Measurements from ENCODE around the gene ZNF440.
"Not testable (repeated sequence)": the region's sequence is repeated elsewhere in the genome, so short reads cannot be mapped to it uniquely, and the experiment has no call there.

ZNF440 gene

DNA sequence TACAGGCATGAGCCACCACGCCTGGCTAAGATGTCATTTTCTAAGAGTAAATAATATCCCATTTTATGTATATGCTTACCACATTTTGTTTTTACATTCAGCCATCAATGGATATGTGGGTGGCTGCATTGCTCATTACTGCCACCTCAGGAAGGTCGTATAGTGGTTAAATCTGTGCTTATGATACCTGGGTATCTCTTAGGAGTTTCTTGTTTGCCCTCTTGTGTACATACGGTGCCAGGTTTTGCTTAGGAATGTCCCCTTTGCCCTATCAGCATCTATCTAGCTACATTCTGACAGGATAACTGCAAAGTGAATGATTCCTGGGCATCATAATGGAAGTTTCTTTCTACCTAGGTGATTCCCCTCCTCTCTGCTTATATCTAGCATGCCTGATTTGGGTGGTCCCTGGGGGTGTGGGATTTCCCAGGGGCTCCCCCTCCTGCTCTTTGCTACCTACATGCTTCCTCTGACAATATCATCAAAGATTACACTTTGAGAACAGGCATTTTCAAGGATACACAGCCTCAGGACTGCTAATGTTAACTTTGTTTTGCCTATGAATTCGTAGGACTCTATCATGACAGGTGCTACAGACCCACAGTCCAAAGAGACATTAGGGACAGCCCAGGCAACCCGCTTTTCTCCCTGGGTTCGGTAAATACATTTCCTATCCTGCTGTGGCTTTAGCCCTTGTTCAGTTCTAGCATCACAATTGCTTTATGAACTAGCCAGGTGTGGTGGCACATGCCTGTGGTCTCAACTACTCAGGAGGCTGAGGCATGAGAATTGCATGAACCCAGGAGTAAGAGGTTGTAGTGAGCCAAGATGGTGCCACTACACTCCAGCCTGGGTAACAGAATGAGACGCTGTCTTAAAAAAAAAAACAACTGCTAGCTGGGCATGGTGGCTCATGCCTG is 15.1 kb downstream of the ZNF440 start:
- not testable (repeated sequence) for DNase-seq

DNA sequence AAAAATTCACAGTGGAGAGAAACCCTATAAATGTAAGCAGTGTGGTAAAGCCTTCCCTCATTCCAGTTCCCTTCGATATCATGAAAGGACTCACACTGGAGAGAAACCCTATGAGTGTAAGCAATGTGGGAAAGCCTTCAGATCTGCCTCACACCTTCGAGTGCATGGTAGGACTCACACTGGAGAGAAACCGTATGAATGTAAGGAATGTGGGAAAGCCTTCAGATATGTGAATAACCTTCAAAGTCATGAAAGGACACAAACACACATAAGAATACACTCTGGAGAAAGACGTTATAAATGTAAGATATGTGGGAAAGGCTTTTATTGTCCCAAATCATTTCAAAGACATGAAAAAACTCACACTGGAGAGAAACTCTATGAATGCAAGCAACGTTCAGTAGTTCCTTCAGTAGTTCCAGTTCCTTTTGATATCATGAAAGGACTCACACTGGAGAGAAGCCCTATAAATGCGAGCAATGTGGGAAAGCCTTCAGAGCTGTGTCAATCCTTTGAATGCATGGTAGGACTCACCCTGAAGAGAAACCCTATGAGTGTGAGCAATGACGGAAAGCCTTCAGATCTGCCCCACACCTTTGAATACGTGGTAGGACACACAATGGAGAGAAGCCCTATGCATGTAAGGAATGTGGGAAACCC is 18.3 kb downstream of the ZNF440 start:
- DNase-seq, result no peak

DNA sequence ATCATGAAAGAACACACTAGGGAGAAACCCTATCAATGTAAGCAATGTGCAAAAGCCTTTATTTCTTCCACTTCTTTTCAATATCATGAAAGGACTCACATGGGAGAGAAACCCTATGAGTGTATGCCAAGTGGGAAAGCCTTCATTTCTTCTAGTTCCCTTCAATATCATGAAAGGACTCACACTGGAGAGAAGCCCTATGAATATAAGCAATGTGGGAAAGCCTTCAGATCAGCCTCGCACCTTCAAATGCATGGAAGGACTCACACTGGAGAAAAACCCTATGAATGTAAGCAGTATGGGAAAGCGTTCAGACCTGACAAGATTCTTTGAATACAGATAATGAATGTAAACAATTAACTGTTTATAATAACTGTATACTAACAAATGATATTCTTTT is 19.5 kb downstream of the ZNF440 start:
- no peak for DNase-seq

DNA sequence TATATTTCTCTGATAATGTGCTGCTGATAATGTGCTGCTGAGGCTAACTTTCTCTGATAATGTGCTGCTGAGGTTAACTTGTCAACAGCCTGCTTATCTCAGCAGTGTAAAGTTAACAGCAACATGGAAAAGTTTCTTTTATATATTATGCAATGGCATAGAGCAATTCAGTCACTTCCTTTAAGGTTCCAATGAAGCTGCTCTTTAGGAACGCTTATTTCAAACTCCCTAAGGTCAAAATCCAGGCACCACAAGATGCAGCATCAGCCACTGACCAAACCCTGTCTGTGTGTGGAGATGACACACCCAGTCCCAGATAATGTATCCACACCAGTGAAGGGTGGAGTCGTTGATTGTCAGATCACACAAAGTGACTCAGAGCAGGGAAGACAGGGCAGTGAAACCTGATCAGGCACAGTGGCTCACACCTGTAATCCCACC is 21.6 kb downstream of the ZNF440 start:
- not testable (repeated sequence) for DNase-seq

DNA sequence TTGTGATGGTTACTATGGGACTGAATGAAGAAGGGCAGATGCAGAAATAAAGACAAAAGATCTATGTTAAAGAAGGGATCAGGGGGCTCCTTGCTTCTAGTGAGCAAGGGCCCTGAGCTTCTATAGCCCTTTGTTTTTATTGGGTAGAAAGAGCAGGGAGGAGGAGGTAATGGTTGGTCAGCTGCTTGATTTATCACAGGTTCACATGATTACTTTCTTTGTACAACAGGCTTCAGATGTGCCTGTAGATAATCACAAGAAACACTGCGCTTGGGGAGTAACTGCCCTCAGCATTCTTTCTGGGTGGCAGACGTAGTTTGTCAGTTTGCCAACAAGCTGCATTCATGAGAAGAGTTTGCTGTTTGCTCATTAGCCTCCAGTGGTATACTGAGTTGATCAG is 29.6 kb downstream of the ZNF440 start:
- no peak for DNase-seq

DNA sequence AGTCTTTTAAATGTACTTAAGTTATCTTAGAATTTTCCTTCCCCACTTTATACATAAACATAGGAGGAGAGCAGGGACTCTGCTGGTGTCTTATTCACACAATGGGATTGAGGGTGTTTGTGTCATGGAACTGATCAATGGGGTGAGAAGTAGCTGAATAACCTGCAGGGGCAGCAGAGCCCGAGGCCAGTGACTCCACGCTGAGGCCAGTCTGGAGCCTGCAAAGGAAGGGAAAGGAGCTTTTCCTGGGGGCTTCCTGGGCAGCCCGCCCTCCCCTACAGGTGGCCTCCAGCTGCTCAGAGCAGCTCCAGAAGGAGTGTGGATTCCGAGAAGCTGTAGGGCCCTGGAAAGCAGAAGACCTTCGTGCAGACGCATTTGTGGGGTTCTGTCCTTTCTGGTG is 33.5 kb downstream of the ZNF440 start:
- DNase-seq, result not testable (repeated sequence)

DNA sequence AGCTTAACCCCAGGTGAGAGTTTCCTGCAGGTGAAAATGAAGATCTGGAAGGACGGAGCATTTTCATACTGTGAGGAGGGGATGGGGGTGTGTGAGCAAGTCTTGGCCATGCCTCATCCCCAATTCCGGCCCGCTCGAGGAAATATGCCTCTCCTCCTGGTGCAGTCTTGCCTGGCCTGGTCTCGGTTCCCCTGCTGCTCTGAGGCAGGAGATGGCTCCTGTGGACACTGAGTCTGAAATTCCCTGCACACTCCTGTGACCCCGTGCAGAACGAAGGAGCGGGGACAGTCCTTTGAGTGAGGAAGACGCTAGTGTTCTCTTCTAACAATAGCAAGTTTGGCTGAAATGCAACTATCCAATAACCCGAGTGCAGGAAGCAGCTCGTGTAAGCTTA is 34.1 kb downstream of the ZNF440 start:
- no peak for DNase-seq

DNA sequence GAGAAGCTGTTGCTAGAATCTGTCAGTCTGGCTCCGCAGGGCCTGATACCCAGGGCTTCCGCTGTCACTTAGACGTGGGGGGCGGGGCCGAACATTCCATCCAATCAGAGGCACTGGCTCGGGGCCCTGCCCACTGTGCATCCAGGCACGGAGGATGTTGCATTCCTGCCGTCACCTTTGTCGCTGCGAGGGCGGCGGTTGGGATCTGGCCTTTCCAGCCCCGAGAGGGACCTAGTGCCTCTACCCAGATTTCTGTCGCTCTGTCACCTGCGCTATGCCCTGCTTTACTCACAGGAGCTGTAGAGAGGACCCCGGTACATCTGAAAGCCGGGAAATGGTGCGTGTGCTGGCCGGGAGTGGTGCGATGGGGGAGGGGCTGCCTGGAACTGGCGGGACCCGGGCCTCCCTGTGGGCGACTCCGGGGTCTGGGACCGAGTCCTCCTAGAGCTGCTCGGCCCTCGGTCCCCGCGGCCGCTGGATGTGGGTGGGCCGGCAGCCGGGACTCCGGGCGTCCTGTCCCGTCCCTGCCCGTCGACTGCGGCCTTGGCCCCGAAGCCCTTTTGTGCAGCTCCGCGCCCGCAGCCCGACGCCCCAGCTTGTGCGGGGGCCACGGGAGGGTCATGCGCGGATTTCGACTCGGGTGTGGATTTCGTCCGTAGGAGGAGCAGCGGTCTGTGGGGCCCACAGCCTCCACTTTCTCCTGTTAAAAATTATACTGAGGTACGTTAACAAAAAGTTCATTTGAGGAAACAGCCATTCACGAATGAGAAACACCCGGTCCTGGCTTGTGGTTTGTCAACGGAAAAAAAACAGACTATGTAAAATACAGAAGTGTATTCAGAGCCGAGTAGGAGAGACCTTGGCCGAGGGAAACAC is 34.8 kb downstream of the ZNF440 start, which contains the start of gene ZNF439:
TSS of gene ZNF439 (plus strand) at position 133 of the 876 bp plus-strand sequence. CDS start at position 275, 142 bp downstream.
- DNase-seq, result no peak

DNA sequence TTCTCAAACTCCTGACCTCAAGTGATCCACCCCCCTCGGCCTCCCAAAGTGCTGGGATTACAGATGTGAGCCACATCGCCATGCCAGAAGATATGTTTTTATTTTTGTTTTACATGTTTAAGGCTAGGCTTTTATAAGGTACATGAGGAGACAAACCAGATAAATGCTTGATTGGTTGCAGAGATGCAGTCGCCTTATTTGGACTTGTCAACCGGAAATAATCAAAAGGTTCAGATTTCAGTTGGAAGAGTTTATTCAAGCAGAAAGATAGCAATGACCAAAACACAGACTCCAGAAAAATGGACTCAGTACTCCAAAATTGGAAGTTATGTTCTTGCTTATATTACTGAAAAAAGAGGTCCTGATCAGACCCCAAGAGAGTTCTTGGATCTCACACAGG is 36.2 kb downstream of the ZNF440 start:
- DNase-seq, result not testable (repeated sequence)

DNA sequence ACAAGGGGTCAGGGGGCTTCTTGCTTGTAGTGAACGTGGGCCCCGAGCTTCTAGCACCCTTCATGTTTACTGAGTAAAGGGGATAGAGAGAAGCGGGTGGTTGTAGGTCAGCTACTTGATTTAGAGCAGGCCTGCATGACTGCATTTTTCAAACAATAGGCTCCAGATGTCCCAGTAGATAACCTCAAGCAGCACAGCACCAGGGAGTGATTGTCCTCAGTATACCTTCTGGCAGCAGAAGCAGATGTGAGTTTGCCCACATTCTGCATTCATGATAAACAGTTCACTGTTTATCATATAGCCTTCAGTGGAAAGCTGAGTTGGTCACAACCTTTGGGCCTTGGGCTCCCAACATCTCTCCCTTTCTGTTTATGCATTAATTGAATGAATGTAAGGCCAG is 39.3 kb downstream of the ZNF440 start:
- no peak for DNase-seq

DNA sequence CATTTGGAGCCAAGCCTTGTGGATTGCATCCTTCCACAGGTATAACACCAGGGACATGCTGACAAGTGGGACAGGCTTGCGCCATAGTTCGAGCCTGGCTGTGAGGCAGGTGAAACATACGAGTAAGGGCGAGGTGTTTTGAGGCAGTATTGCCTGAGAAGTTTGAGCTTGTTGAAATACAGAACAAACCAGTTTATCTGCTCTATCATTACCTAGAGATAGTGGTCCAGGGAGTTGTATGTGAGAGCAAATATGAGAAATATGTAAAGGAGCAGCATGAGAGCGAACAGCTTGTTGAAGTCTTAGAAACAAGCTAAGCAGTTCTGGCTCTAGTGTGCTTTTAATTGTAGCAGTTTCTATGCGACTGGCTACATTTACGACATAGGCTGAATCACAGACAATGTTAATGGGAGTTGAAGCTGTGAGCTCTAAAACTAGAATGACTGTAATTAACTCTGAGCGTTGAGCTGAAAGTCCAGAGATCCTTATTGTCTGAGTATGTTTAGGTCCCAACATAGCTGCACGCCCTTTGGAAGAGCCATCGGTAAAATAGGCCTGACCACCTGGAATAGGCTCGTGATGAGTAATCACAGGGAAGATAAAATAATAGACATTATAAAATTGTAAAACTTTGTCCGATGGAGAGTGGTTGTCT is 42.6 kb downstream of the ZNF440 start:
- DNase-seq, result no peak

DNA sequence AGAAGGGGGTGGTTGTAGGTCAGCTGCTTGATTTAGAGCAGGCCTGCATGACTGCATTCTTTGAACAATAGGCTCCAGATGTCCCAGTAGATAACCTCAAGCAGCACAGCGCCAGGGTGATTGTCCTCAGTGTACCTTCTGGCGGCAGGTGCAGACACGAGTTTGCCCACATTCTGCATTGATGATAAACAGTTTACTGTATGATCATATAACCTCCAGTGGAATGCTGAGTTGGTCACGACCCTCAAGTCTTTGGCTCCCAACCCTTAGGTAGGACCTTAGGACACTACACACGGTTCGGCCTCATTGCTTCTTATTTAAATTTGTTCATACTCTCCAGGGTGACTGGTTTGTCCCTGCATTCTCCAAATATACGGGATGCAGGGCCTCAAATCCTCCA is 46.6 kb downstream of the ZNF440 start:
- no peak for DNase-seq

DNA sequence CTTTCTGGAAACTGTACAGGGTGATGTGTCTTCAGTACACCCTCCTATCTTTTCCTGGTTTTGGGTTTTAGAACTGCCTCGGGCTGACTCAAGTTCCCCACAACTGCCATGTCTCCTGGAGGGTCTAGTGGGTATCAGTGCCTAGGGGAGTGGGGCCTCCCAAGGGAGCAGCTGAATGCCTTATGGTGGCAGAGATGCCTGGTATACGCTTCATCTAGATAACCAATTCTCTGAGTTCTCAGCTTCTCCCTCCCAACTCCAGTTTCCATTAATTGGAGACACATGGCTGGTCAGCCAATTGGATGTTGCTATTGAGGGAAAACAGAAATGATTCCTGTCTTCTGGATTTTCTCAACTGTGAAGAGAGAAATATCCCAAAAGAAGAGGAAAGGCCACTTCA is 47.2 kb downstream of the ZNF440 start:
- DNase-seq, result no peak

DNA sequence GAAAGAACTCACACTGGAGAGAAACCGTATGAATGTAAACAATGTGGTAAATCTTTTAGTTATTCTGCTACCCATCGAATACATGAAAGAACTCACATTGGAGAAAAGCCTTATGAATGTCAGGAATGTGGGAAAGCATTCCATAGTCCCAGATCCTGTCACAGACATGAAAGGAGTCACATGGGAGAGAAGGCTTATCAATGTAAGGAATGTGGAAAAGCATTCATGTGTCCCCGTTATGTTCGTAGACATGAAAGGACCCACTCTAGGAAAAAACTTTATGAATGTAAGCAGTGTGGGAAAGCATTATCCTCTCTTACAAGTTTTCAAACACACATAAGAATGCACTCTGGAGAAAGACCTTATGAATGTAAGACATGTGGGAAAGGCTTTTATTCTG is 53.7 kb downstream of the ZNF440 start:
- not testable (repeated sequence) for DNase-seq

DNA sequence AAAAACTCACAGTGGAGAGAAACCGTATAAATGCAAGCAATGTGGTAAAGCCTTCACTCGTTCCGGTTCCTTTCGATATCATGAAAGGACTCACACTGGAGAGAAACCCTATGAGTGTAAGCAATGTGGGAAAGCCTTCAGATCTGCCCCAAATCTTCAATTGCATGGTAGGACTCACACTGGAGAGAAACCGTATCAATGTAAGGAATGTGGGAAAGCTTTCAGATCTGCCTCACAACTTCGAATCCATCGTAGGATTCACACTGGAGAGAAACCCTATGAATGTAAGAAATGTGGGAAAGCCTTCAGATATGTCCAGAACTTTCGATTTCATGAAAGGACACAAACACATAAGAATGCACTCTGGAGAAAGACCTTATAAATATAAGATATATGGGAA is 54.1 kb downstream of the ZNF440 start:
- DNase-seq, result no peak

DNA sequence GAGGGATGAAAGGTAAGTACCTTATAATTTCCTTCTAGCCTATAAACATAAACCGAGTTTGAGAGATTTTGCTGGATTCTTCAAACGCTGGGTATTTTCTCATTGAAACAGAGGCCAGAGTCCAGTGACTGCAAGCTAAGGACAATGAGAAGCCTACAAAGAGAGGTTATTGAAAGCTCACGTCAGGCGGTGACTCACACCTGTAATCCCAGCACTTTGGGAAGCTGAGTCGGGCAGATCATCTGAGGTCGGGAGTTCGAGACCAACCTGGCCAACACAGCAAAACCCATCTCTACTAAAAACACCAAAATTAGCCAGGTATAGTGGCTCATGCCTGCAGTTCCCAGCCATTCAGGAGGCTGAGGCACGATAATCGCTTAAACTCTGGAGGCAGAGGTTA is 58.6 kb downstream of the ZNF440 start:
- DNase-seq, result no peak

DNA sequence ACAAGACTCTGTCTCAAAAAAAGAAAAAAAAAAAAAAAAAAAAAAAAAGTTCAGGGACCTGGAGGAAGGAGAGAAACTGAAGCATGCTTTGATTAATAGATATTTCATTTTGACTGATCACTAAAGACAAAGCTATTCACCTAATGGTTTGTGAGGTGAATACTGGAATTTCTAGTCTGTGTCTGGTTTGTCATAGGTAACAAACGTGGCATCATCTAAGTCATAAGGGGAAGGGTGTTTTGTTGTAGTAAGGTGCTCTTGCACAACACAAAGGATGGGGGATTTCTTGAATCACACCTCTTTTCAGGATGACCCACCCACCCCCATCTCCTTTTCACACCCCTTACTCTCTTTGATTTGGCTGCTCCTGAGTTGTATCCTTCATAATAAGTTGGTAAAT is 59.7 kb downstream of the ZNF440 start:
- DNase-seq, result no peak

DNA sequence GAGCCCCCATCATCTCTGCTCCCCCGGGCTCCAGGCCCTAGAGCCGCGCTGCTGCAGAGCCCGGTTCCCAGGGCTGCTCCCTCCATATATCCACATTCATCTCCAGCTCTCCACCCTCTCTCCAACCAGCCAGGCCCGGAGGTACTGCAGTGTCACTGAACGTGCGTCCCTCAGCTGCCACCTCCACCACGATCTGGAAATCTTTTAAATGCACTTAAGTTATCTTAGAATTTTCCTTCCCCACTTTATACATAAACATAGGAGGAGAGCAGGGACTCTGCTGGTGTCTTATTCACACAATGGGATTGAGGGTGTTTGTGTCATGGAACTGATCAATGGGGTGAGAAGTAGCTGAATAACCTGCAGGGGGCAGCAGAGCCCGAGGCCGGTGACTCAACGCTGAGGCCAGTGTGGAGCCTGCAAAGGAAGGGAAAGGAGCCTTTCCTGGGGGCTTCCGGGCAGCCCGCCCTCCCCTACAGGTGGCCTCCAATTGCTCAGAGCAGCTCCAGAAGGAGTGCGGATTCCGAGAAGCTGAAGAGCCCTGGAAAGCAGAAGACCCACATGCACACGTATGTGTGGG is 65.7 kb downstream of the ZNF440 start:
- not testable (repeated sequence) for DNase-seq

DNA sequence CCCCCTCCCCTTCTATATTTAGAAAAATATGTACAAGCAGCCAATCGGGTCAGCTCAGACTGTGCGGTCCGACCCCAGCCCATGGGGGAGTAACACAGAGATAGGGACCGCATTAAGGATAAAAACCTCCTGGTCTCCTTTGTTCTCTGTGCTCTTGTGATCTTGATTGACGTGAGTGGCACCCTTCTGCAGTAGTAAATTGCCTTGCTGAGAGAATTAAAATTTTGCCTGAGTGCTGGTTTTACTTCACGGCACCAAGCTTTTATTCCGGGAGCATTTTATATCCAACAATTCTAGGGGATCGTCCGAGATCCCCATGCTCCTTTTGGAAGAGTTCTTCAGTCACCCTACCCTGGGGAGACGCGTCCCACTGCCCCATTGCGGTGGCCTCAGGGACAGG is 66.5 kb downstream of the ZNF440 start:
- no peak for DNase-seq

DNA sequence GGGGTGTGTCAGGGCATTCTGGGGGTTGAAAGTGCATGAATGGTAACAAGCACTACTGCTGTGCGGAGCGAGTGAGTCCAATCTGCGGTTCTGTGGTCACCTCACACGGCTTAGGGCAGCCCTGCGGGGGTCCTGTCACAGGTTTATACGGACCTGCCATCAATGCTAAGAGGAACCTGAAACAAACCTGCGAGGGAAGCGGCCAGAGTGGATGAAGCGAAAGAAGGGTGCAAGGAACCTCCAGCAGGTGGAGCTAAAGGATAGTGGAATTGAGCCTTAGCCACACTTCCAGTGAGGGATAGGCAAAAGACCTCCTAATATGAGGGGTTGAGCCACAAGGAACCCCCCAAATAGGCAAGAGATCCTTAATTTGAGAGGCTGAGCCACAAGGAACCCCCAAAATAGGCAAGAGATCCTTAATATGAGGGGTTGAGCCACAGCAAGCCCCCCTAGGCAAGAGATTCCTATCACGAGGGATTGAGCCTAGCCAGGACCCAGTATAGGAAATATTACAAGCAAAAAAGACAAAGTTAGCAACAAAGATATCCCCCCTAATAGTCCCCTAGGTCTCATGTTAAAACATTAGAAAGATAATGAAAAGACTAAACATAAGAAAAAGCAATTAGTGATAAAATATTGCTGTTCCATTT is 67.2 kb downstream of the ZNF440 start:
- DNase-seq, result peak; percentile 2

DNA sequence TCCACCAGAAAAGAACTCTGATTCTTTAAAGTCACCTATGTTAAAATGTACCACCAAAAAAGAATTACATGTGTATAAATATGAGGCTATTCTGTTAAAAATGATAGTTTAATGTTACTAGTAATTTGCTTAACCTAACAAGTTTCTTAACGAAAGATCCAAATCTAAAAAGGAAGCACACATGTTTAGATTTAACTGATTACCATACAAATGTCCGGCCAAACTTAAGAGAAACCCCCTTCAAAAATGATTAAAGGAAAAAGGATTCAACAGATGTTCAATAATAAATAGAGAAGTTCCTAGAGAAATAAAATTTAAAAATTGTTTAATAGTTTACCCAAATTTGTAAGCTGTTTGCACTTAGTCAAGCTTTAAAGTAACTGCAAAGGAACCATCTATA is 68.5 kb downstream of the ZNF440 start:
- DNase-seq, result no peak

Data from NCI-H446 treated with DMSO at 0.1 percent for 48 hours (cell line).